ENCODE results near the gene KCNQ1. TPM values are rescaled to one million over a fixed set of nuclear protein-coding genes. Genes with fewer than 3 reads are reported as not detected.

KCNQ1 gene
- total and polyA plus RNA-seq, 3 experiments from 2014 or later: 2.6 to 5.7 (median 3.4) TPM

DNA sequence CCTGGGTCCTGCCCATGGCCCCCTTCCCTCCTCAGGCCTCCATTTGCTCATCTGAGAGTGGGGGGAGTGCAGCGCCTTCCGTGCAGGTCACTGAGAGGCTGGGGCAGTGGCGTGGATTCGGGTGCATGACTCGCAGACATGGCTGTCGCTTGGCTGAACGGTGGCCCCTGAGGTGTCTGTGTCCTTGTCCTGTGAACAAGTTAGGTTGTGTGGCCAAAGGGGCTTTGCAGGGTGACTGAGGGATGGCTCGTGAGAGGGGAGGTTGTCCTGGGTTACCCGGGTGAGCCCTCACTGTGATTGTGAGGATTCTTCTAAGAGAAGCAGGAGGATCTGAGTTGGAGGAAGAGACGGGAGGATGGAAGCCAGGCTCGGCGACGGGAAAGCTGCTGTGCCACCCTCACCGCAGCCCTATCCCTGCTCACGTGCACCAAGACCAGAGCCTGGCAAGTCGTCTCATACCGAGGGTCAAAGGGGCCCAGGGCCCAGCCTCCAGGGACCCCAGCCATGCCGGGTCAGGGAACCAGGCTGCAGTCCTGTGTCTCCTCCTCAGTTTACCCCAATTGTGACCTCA is 79.1 kb downstream of the KCNQ1 start:
- Histone ChIP-seq H3K4me3 (ENCODE audit: low read length) (no peak overlapping the region), H3K4me1 (ENCODE audit: insufficient read depth, low read length) (peaks cover 12% of the 10 kb centered on the region), H3K27me3 (ENCODE audit: insufficient read depth, low read length, poor library complexity, severe bottlenecking) (no peaks in the 10 kb centered on the region), H3K36me3 (ENCODE audit: insufficient read depth, low read length) (no peaks in the 10 kb centered on the region), H3K9me3 (ENCODE audit: low read length) (no peaks in the 10 kb centered on the region), H3K27ac (ENCODE audit: low read depth, low read length) (no peak overlapping the region)
- DNase-seq: peak in 2 of 5 donors; percentile 0 to 37
- no peaks in the 10 kb centered on the region for H3K36me3 Mint-ChIP-seq
- peaks cover 5 to 7% of the 10 kb centered on the region in 2 donors for H3K27me3 Mint-ChIP-seq
- ChIA-PET CTCF (interaction anchor here (1.8 kb wide), 1 partner anchor 8 kb away, joined by 6 read pairs; no protein-coding TSS in a partner anchor), POLR2A (no interaction called here)
- H3K27ac Mint-ChIP-seq: no peak overlapping the region
- no peak overlapping the region for H3K4me3 Mint-ChIP-seq
- peaks cover 0 to 21% (median 9%) of the 10 kb centered on the region in 3 donors for H3K4me1 Mint-ChIP-seq
- no peaks in the 10 kb centered on the region for H3K9me3 Mint-ChIP-seq

DNA sequence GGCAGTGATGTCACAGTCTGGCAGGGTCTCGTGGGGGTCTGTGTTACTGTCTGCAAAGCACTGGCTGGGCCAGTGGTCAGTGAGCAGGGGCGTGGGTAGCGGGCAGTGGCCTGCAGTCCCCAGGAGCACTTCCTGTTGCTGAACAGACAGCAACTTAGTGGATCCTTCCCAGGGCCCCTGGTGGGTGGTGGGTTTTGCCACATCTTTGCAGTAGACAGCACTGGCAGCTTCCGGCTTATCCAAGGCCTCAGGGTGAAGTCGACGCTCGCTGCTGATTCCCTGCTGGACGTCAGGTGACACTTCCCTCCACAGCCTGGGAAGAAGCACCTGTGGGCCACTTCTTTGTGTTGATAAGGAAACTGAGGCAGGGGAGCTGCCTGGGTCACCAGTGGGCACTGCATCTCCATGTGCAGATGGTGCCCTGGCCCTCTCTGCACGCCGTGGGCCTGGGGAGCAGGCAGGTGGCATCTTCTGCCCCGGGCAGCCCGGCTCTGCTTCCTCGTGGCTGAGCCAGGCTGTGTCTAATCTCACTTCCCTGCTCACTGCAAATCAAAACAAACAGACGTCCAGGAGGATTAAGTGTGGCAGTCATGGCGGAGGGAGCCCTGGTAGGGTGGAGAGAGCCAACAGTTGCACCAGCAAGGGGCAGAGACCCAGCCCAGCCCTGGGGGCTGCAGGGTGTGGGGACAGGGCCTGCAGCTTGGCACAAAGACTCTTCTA is 79.8 kb downstream of the KCNQ1 start:
- H3K36me3 ChIP-seq (ENCODE audit: insufficient read depth, low read length): no peaks in the 10 kb centered on the region
- CTCF ChIA-PET: interaction anchor here (1.6 kb wide), 1 partner anchor 97 kb away, joined by 3 read pairs; no protein-coding TSS in a partner anchor
- no peaks in the 10 kb centered on the region for H3K27me3 ChIP-seq (ENCODE audit: insufficient read depth, low read length, poor library complexity, severe bottlenecking)
- no peak overlapping the region for H3K4me3 ChIP-seq (ENCODE audit: low read length)
- H3K27ac ChIP-seq (ENCODE audit: low read depth, low read length): no peak overlapping the region
- Mint-ChIP-seq H3K36me3 (no peaks in the 10 kb centered on the region), H3K4me3 (no peak overlapping the region), H3K9me3 (no peaks in the 10 kb centered on the region), H3K4me1 (peaks cover 0 to 21% (median 9%) of the 10 kb centered on the region in 3 donors), H3K27me3 (peaks cover 5 to 7% of the 10 kb centered on the region in 2 donors), H3K27ac (no peak overlapping the region)
- H3K9me3 ChIP-seq (ENCODE audit: low read length): no peaks in the 10 kb centered on the region
- POLR2A ChIA-PET: no interaction called here
- H3K4me1 ChIP-seq (ENCODE audit: insufficient read depth, low read length): peaks cover 12% of the 10 kb centered on the region
- DNase-seq: peak in 2 of 5 donors; percentile 0 to 26

- Histone ChIP-seq H3K4me1 (ENCODE audit: insufficient read depth, low read length) (peaks cover 12% of the 10 kb centered on the region), H3K27ac (ENCODE audit: low read depth, low read length) (no peak overlapping the region), H3K4me3 (ENCODE audit: low read length) (no peak overlapping the region), H3K27me3 (ENCODE audit: insufficient read depth, low read length, poor library complexity, severe bottlenecking) (no peaks in the 10 kb centered on the region), H3K9me3 (ENCODE audit: low read length) (no peaks in the 10 kb centered on the region), H3K36me3 (ENCODE audit: insufficient read depth, low read length) (no peaks in the 10 kb centered on the region)
- Mint-ChIP-seq H3K36me3 (no peaks in the 10 kb centered on the region), H3K4me3 (no peak overlapping the region), H3K4me1 (peaks cover 0 to 21% (median 9%) of the 10 kb centered on the region in 3 donors), H3K27ac (peak overlapping the region in 1 of 8 donors; percentile 60), H3K9me3 (no peaks in the 10 kb centered on the region), H3K27me3 (peaks cover 5 to 7% of the 10 kb centered on the region in 2 donors)
- DNase-seq: peak in 2 of 5 donors; percentile 1 to 25
- ChIA-PET CTCF (interaction anchor here (0.9 to 1.6 kb wide), 2 partner anchors 98 to 104 kb away, joined by 3 read pairs; no protein-coding TSS in a partner anchor), POLR2A (no interaction called here)
These were observed 80.5 kb downstream of the KCNQ1 start for GRCh38 chr11:2525166-2525861.

DNA sequence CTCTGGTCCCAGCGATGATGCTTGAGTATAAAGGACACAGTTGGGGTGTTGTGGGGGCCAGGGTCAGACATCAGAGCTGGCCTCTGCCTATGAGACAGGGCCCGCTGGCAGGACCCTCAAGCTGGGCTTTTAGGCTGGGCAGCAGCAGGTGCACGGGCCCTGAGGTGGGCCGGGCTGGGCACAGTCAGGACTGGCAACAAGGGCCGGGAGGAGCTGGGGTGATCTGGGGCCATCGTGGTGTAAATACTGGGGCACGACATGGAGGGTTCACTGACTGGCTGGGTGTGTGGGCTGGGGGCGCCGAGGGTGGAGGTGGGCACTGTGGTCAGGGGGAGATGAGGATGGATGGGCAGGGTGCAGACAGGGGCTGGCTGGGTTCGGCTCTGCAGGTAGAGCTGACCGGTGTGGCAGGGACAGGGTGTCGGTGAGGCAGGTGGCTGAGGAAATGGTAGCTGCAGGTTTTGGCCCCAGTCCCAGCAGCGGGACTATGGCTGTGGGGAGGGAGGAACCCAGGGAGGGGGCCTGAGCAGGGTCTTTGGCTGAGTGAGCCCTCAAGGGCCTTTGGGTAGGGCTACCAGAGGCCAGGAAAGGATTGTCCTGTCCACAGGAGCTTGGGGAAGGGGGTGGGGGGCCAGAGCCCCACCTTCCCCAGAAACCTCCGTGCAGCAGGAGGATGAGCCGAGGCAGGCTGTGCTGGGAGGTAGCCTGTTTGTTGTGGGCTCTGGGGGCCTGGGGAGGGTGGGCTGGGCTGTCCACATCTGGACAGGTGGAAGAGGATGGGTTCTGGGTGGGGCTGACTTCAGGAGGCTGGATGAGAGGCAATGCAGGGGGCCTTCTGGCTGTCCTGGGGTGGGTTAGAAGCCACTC is 81.4 kb downstream of the KCNQ1 start:
- Mint-ChIP-seq H3K36me3 (no peaks in the 10 kb centered on the region), H3K4me1 (peaks cover 0 to 21% (median 9%) of the 10 kb centered on the region in 3 donors), H3K9me3 (no peaks in the 10 kb centered on the region), H3K27ac (peak overlapping the region in 1 of 8 donors; percentile 33), H3K4me3 (peak overlapping the region in 1 of 7 donors; percentile 27), H3K27me3 (peaks cover 6 to 7% of the 10 kb centered on the region in 2 donors)
- CTCF ChIA-PET: interaction anchor here (0.9 to 1.6 kb wide), 4 partner anchors 99 to 362 kb away, joined by 3 read pairs; no protein-coding TSS in a partner anchor
- H3K36me3 ChIP-seq (ENCODE audit: insufficient read depth, low read length): no peaks in the 10 kb centered on the region
- peak in 2 of 5 donors; percentile 0 to 38 for DNase-seq
- no peaks in the 10 kb centered on the region for H3K27me3 ChIP-seq (ENCODE audit: insufficient read depth, low read length, poor library complexity, severe bottlenecking)
- no peak overlapping the region for H3K27ac ChIP-seq (ENCODE audit: low read depth, low read length)
- no peak overlapping the region for H3K4me3 ChIP-seq (ENCODE audit: low read length)
- POLR2A ChIA-PET: no interaction called here
- peaks cover 12% of the 10 kb centered on the region for H3K4me1 ChIP-seq (ENCODE audit: insufficient read depth, low read length)
- H3K9me3 ChIP-seq (ENCODE audit: low read length): no peaks in the 10 kb centered on the region

GRCh38 chr11:2526808-2527381 is 82.1 kb downstream of the KCNQ1 start:
- Mint-ChIP-seq H3K9me3 (no peaks in the 10 kb centered on the region), H3K36me3 (no peaks in the 10 kb centered on the region), H3K4me1 (peaks cover 0 to 21% (median 9%) of the 10 kb centered on the region in 3 donors), H3K27ac (peak overlapping the region in 1 of 8 donors; percentile 33), H3K27me3 (peaks cover 6 to 7% of the 10 kb centered on the region in 2 donors), H3K4me3 (peak overlapping the region in 2 of 7 donors; percentile 26 to 54)
- Histone ChIP-seq H3K27me3 (ENCODE audit: insufficient read depth, low read length, poor library complexity, severe bottlenecking) (no peaks in the 10 kb centered on the region), H3K4me3 (ENCODE audit: low read length) (no peak overlapping the region), H3K9me3 (ENCODE audit: low read length) (no peaks in the 10 kb centered on the region), H3K27ac (ENCODE audit: low read depth, low read length) (no peak overlapping the region), H3K36me3 (ENCODE audit: insufficient read depth, low read length) (no peaks in the 10 kb centered on the region), H3K4me1 (ENCODE audit: insufficient read depth, low read length) (peaks cover 12% of the 10 kb centered on the region)
- DNase-seq: peak in 1 of 5 donors; percentile 45
- ChIA-PET CTCF (interaction anchor here (1.2 to 1.4 kb wide), 2 partner anchors 103 to 361 kb away, joined by 3 read pairs; no protein-coding TSS in a partner anchor), POLR2A (no interaction called here)

GRCh38 chr11:2527621-2528291 is 82.9 kb downstream of the KCNQ1 start:
- CTCF ChIA-PET: interaction anchor here (1.1 to 1.5 kb wide), 4 partner anchors 100 to 564 kb away, joined by 3 to 4 read pairs (median 4); no protein-coding TSS in a partner anchor
- Histone ChIP-seq H3K27me3 (ENCODE audit: insufficient read depth, low read length, poor library complexity, severe bottlenecking) (no peaks in the 10 kb centered on the region), H3K9me3 (ENCODE audit: low read length) (no peaks in the 10 kb centered on the region), H3K4me1 (ENCODE audit: insufficient read depth, low read length) (peaks cover 17% of the 10 kb centered on the region), H3K27ac (ENCODE audit: low read depth, low read length) (no peak overlapping the region), H3K4me3 (ENCODE audit: low read length) (no peak overlapping the region), H3K36me3 (ENCODE audit: insufficient read depth, low read length) (no peaks in the 10 kb centered on the region)
- POLR2A ChIA-PET: no interaction called here
- Mint-ChIP-seq H3K9me3 (no peaks in the 10 kb centered on the region), H3K36me3 (no peaks in the 10 kb centered on the region), H3K4me1 (peaks cover 3 to 27% (median 12%) of the 10 kb centered on the region in 3 donors), H3K4me3 (no peak overlapping the region), H3K27ac (peak overlapping the region in 1 of 8 donors; percentile 14), H3K27me3 (peaks cover 6 to 7% of the 10 kb centered on the region in 2 donors)
- peak in 2 of 5 donors; percentile 0 to 46 for DNase-seq
